Nephron (organoid): ENCODE data around the gene PRR33.
A peak's percentile ranks its signal among the peaks of the same experiment; 100 is the strongest.
"Not testable (repeated sequence)": the region's sequence is repeated elsewhere in the genome, so short reads cannot be mapped to it uniquely, and the experiment has no call there.

ENCODE experiments used
- H3K27ac Mint-ChIP-seq, 3 experiments: 2 replicates each; pipeline ENCODE4 v1.8.0; 2020; ENCODE audit warnings: mixed read lengths in 3 of 3, mild to moderate bottlenecking in 2 of 3, moderate library complexity in 1 of 3
- H3K27me3 Mint-ChIP-seq: 2 replicates; pipeline ENCODE4 v1.8.0; 2021; ENCODE audit warnings: low read depth, mild to moderate bottlenecking, moderate library complexity, mixed read lengths
- H3K36me3 Mint-ChIP-seq: 2 replicates; pipeline ENCODE4 v1.8.0; 2020; ENCODE audit warnings: low read depth, mixed read lengths
- H3K4me1 Mint-ChIP-seq: 2 replicates; pipeline ENCODE4 v1.8.0; 2020; ENCODE audit warnings: mixed read lengths
- H3K4me3 Mint-ChIP-seq, 3 experiments: 2 replicates each; pipeline ENCODE4 v1.8.0; 2020; ENCODE audit warnings: mild to moderate bottlenecking in 3 of 3, mixed read lengths in 3 of 3, moderate library complexity in 2 of 3
- H3K9me3 Mint-ChIP-seq: 2 replicates; pipeline ENCODE4 v1.8.0; 2020; ENCODE audit warnings: mixed read lengths
- TF ChIP-seq, protein P1 (sequence below), 3 experiments: fragments of 200-600 bp; sonication (generic); IDR thresholded peaks; one replicate each; pipeline ENCODE4 v1.5.0; 2021; ENCODE audit warnings: antibody characterized with exemption in 3 of 3; ENCODE audit not compliant: unreplicated experiment in 3 of 3

PRR33 gene

DNA sequence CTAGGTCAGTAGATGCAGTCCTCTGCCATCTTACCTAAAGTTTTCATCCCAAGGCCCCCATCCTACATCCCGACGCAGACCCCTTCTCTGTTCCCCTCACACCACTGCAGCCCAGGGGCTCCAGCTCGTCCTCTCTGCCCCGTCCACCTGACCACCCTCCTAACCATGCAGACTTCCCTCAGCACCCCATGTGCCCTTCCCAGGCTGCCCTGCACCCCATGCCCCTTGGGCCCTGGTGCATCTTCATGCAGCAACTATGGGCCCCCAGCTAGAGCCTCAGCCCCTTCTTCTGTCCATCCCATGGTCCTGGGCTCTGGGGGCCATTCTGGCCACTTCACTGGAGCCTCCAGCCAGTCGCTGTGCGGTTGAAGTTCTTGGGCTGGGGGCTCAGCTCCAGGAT lies 2.9 kb downstream of the PRR33 start:
- Mint-ChIP-seq H3K4me1 (peaks cover 6% of the 10 kb centered on the region), H3K27me3 (no peaks in the 10 kb centered on the region), H3K27ac (peak overlapping the region; percentile 45 to 77 (median 54)), H3K36me3 (no peaks in the 10 kb centered on the region), H3K4me3 (no peak overlapping the region), H3K9me3 (no peaks in the 10 kb centered on the region)
- TF ChIP-seq, protein P1, sequence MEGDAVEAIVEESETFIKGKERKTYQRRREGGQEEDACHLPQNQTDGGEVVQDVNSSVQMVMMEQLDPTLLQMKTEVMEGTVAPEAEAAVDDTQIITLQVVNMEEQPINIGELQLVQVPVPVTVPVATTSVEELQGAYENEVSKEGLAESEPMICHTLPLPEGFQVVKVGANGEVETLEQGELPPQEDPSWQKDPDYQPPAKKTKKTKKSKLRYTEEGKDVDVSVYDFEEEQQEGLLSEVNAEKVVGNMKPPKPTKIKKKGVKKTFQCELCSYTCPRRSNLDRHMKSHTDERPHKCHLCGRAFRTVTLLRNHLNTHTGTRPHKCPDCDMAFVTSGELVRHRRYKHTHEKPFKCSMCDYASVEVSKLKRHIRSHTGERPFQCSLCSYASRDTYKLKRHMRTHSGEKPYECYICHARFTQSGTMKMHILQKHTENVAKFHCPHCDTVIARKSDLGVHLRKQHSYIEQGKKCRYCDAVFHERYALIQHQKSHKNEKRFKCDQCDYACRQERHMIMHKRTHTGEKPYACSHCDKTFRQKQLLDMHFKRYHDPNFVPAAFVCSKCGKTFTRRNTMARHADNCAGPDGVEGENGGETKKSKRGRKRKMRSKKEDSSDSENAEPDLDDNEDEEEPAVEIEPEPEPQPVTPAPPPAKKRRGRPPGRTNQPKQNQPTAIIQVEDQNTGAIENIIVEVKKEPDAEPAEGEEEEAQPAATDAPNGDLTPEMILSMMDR (IDR thresholded peaks at IDR 0.05; ENCODE audit: unreplicated experiment in 3 of 3), result no peak

DNA sequence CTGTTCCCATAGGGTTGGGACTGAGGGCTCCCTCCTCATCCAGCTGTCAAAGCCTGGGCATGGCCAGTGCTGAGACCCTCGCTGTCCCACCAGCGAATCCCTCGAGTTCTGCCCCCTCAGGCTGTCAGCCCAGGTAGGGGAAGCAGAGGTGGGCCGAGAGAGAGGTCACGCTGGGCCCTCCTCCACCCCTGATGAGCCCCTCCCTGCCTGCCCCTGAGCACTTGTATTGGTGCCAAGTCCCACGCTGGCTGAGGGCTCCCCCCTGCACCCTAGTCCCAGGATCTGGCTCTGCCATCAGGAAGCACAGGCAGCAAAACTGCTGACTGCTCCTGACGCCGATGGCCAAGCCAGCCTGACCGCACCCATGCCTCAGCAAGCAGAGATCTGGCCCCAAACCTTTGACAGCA lies 3.3 kb downstream of the PRR33 start:
- Mint-ChIP-seq H3K27me3 (no peaks in the 10 kb centered on the region), H3K4me1 (peaks cover 6% of the 10 kb centered on the region), H3K27ac (peak overlapping the region; percentile 45 to 77 (median 54)), H3K36me3 (no peaks in the 10 kb centered on the region), H3K9me3 (no peaks in the 10 kb centered on the region), H3K4me3 (no peak overlapping the region)
- TF ChIP-seq, protein P1 (IDR thresholded peaks at IDR 0.05; ENCODE audit: unreplicated experiment in 3 of 3), result no peak

DNA sequence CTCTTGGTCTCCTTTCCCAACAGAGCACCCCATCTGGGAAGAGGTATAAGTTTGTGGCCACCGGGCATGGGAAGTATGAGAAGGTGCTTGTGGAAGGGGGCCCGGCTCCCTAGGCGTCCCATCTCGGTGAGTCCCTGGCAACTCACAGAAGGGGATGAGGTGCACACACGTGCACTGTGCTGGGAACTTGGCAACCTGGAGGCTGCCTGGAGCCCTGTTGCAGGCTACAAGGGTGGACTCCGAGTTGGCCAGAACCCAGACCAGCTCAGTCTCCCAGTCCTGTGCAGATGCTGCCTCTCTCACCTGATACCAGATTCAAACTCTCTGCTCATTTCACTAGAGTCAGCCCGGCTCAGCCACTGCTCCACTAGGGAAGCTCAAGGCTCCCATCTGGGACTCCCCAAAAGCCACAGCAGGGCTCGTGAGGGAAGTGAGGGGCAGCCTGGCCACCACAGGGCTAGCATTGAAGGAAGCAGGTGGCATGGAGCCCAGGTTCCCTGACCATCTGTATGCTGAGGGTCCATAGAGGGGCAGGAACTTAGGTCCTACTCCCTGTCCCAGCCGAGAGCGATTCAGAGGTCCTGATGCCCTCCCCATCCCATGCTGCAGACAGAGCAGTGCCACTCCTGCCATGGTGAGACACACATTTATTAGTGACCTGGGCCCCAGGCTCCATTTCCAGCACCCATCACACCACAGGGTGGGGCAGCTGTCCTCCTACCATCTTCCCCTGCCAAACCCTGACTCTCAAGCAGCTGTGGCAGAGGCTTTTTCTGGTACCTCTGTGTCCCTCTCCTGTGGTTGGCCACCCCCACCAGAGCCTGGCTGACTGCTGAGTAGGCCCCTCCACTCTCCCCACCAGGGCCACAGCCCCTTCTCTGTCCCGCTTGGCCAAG lies 4.0 kb downstream of the PRR33 start:
- TF ChIP-seq, protein P1 (IDR thresholded peaks at IDR 0.05; ENCODE audit: unreplicated experiment in 3 of 3), result no peak
- H3K27ac Mint-ChIP-seq, result no peak overlapping the region
- H3K9me3 Mint-ChIP-seq, result no peaks in the 10 kb centered on the region
- no peaks in the 10 kb centered on the region for H3K36me3 Mint-ChIP-seq
- H3K4me3 Mint-ChIP-seq, result no peak overlapping the region
- peaks cover 6% of the 10 kb centered on the region for H3K4me1 Mint-ChIP-seq
- H3K27me3 Mint-ChIP-seq, result no peaks in the 10 kb centered on the region

DNA sequence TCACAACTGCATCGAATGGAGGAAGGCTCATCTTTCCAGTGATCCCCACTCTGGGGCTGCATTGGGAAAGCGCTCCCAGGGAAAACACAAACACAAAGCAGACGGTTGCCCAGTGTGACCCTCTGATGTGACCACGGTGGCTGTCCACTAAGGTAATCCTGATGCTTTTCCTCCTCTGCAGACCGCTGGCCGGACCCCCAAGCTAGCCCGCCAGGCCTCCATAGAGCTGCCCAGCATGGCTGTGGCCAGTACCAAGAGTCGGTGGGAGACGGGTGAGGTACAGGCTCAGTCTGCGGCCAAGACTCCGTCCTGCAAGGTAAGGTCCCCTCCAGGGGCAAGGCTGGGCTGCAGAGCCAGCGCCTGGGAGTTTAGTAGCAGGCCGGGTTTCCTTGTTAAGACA lies 5.1 kb downstream of the PRR33 start:
- not testable (repeated sequence) for H3K4me3 Mint-ChIP-seq, H3K27me3 Mint-ChIP-seq, H3K4me1 Mint-ChIP-seq, H3K36me3 Mint-ChIP-seq, H3K9me3 Mint-ChIP-seq
- peak overlapping the region in 2 of 3 experiments; percentile 31 to 55 for H3K27ac Mint-ChIP-seq

DNA sequence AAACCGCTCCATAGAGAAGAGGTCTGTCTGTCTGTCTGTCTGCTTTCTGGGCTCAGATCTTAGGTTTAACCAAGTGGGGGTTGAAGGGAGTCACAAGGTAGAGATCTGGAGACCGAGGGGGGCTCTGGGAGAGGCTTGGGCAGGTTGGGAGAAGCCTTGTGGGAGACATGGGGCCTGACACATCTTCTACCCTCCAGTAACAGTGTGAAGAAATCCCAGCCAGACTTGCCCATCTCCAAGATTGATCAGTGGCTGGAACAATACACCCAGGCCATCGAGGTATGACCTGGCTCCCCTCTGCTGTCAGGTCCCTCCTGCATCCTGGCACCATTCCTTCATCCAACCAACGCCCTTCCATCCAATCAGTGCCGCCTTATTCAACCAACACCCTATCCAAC lies 7.4 kb downstream of the PRR33 start:
- H3K27ac Mint-ChIP-seq, result no peak overlapping the region
- no peaks in the 10 kb centered on the region for H3K36me3 Mint-ChIP-seq
- H3K4me1 Mint-ChIP-seq, result peaks cover 17% of the 10 kb centered on the region
- TF ChIP-seq, protein P1 (IDR thresholded peaks at IDR 0.05; ENCODE audit: unreplicated experiment in 3 of 3), result no peak
- no peak overlapping the region for H3K4me3 Mint-ChIP-seq
- H3K27me3 Mint-ChIP-seq, result no peaks in the 10 kb centered on the region
- H3K9me3 Mint-ChIP-seq, result no peaks in the 10 kb centered on the region

DNA sequence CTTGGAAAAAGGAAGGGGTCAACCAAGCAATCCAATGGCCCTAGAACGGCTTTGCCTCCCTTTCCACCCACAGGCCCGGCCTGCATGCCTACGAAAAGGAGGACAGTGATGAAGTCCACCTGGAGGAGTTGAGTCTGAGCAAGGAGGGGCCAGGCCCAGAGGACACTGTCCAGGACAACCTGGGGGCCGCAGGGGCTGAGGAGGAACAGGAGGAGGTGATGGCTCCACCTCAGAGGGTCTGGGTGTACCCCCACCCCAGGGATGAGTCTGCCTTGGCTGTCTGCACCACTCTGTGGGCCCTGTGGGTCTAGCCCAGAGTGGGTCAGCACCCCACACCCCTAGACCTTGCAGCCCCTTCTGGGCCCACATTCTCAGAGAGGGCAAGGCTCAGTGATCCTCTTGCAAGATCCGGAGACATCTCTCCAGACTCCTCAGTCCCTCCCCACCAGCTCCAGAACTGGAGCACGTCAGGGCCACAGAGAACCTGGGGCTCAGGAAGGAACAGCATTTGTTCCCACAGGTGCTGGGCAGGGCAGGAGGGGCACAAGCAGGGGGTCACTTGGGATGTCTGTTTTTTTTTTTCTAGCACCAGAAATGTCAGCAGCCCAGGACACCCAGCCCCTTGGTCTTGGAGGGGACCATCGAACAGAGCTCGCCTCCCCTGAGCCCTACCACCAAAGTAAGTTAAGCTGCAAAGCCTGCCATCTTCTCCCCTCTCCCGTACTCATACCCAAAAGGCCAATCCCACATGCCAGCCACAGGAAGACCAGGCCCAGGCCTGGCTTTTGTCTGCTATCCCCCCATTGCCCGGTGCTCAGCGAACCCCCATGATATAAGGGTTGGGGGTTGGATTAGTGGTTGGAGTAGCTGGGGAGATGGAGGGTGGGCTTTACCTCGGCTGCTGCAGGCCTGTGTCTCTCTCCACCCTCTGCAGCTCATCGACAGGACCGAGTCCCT lies 8.1 kb downstream of the PRR33 start:
- TF ChIP-seq, protein P1 (IDR thresholded peaks at IDR 0.05; ENCODE audit: unreplicated experiment in 3 of 3), result no peak
- H3K4me1 Mint-ChIP-seq, result peaks cover 14% of the 10 kb centered on the region
- H3K36me3 Mint-ChIP-seq, result no peaks in the 10 kb centered on the region
- H3K27ac Mint-ChIP-seq, result no peak overlapping the region
- H3K9me3 Mint-ChIP-seq, result no peaks in the 10 kb centered on the region
- H3K4me3 Mint-ChIP-seq, result no peak overlapping the region
- no peaks in the 10 kb centered on the region for H3K27me3 Mint-ChIP-seq
